ENCODE results near the gene MXD3. TPM values are rescaled to one million over a fixed set of nuclear protein-coding genes. Genes with fewer than 3 reads are reported as not detected.

Gene MXD3
- total and polyA plus RNA-seq, 8 donors: 3.0 to 55.0 (median 6.5) TPM

- WGBS, 2 donors: 68% methylated on average over 4 of the region's 4 CpGs
- no peaks in the 10 kb centered on the region for H3K9me3 ChIP-seq
- no peaks in the 10 kb centered on the region for H3K27me3 ChIP-seq
- intact Hi-C loops (cut with DNase I): no loop called here
- no peak for TF ChIP-seq CTCF (IDR thresholded peaks at IDR 0.05)
- FAIRE-seq (no peak), DNase-seq (no peak), ATAC-seq (no peak)
- peak overlapping the region in 1 of 4 donors; percentile 1 for H3K27ac ChIP-seq
- peaks cover 0 to 21% (median 14%) of the 10 kb centered on the region in 3 donors for H3K36me3 ChIP-seq
- peaks cover 8 to 27% (median 19%) of the 10 kb centered on the region in 3 donors for H3K4me1 ChIP-seq
- H3K4me3 ChIP-seq: no peak overlapping the region
Observed at GRCh38 chr5:177271113-177271512, 40.6 kb downstream of the MXD3 start.

- peaks cover 0 to 21% (median 18%) of the 10 kb centered on the region in 3 donors for H3K36me3 ChIP-seq
- TF ChIP-seq CTCF (IDR thresholded peaks at IDR 0.05): no peak
- 56 to 61% methylated on average over 3 of the region's 3 CpGs for WGBS, 2 donors
Observed at GRCh38 chr5:177270653-177271052, 41.0 kb downstream of the MXD3 start.

GRCh38 chr5:177269976-177270375, 41.7 kb downstream of the MXD3 start:
- 55 to 61% methylated on average over 3 of the region's 3 CpGs for WGBS, 2 donors
- peaks cover 8 to 27% (median 19%) of the 10 kb centered on the region in 3 donors for H3K4me1 ChIP-seq
- FAIRE-seq: no peak
- intact Hi-C loops (cut with DNase I): no loop called here
- peaks cover 0 to 21% (median 18%) of the 10 kb centered on the region in 3 donors for H3K36me3 ChIP-seq
- no peak for TF ChIP-seq CTCF (IDR thresholded peaks at IDR 0.05)
- no peak overlapping the region for H3K4me3 ChIP-seq
- ATAC-seq: no peak
- DNase-seq: no peak
- peak overlapping the region; percentile 47 to 71 (median 65) for H3K27ac ChIP-seq
- H3K9me3 ChIP-seq: no peaks in the 10 kb centered on the region
- no peaks in the 10 kb centered on the region for H3K27me3 ChIP-seq

More at GRCh38 chr5:177270653-177271052, 41.0 kb downstream of the MXD3 start:
- FAIRE-seq (no peak), DNase-seq (no peak), ATAC-seq (peak; percentile 17 to 64 (median 22))
- Histone ChIP-seq H3K27me3 (no peaks in the 10 kb centered on the region), H3K9me3 (no peaks in the 10 kb centered on the region), H3K27ac (peak overlapping the region in 3 of 4 donors; percentile 1 to 70 (median 47)), H3K4me3 (no peak overlapping the region), H3K4me1 (peaks cover 8 to 27% (median 19%) of the 10 kb centered on the region in 3 donors)
- intact Hi-C loops (cut with DNase I): no loop called here

GRCh38 chr5:177269232-177269895, 42.3 kb downstream of the MXD3 start:
- 43 to 44% methylated on average over 7 of the region's 7 CpGs for WGBS, 2 donors
- ATAC-seq (peak; percentile 73 to 84 (median 76)), FAIRE-seq (no peak), DNase-seq (peak in 4 of 6 donors; percentile 35 to 58 (median 50))
- peak overlapping the region; percentile 47 to 71 (median 65) for H3K27ac ChIP-seq
- TF ChIP-seq CTCF (IDR thresholded peaks at IDR 0.05): no peak
- no peaks in the 10 kb centered on the region for H3K9me3 ChIP-seq
- peaks cover 8 to 27% (median 19%) of the 10 kb centered on the region in 3 donors for H3K4me1 ChIP-seq
- H3K27me3 ChIP-seq: no peaks in the 10 kb centered on the region
- intact Hi-C loops (cut with DNase I): no loop called here
- H3K36me3 ChIP-seq: peaks cover 0 to 20% (median 18%) of the 10 kb centered on the region in 3 donors
- H3K4me3 ChIP-seq: no peak overlapping the region

- H3K4me3 ChIP-seq: no peak overlapping the region
- DNase-seq (no peak), ATAC-seq (no peak), FAIRE-seq (no peak)
- intact Hi-C loops (cut with DNase I): no loop called here
- peaks cover 3 to 18% (median 12%) of the 10 kb centered on the region in 3 donors for H3K36me3 ChIP-seq
- H3K9me3 ChIP-seq: no peaks in the 10 kb centered on the region
- H3K27me3 ChIP-seq: no peaks in the 10 kb centered on the region
- H3K27ac ChIP-seq: no peak overlapping the region
- TF ChIP-seq CTCF (IDR thresholded peaks at IDR 0.05): no peak
- peaks cover 9 to 17% (median 14%) of the 10 kb centered on the region in 3 donors for H3K4me1 ChIP-seq
- WGBS, 2 donors: 95 to 96% methylated on average over 16 of the region's 16 CpGs
Observed at GRCh38 chr5:177265395-177265794, 46.3 kb downstream of the MXD3 start.

Data from pancreas (tissue), 10 donors.